ENCODE data around the gene MED14.

The MED14 gene

DNA sequence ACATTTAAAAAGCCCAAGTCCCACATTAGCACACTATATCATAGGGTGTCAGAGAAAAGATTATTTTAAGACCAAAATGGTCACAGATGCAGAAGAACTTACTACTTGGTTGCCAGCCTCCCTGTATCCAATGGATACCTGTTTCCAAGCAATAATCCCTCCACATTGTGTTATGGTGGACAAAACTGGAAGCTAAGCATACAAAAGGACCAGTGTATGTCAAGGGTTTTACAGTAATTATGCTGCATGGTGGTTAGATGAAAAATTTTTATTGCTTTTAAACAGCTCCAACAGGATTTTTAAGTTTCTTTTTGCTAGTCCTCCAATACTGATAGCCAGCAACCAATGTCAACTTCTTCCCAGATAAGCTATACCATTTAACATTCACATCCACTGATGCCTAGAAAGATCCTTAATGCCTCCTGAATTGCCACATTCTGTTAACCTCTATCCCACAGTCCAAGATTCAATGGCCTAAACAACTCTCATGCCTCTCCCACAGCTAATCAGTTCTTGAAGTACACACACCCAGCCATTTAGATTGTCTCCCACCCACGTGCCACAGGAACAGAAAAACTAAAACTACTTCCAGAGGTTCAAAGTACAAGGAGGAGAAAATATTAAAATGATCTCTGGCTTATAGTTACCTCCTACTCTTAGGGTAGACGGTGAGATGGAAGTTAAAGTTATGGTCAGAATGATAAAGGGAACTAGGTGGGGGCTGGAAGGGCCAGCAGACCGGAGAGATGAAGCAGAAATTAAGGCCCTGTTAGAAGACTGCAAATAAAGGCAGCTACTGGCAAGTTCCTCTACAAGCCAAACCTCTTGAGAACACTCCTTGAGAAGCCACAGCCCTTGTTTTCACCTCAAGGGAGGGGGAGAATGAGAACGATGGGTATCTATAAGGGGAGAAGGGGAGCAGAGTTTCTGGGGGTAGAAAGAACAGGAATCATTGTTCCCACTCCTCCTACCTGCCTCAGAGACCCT is 5.5 kb downstream of the MED14 start:
- DNase-seq: no peak

DNA sequence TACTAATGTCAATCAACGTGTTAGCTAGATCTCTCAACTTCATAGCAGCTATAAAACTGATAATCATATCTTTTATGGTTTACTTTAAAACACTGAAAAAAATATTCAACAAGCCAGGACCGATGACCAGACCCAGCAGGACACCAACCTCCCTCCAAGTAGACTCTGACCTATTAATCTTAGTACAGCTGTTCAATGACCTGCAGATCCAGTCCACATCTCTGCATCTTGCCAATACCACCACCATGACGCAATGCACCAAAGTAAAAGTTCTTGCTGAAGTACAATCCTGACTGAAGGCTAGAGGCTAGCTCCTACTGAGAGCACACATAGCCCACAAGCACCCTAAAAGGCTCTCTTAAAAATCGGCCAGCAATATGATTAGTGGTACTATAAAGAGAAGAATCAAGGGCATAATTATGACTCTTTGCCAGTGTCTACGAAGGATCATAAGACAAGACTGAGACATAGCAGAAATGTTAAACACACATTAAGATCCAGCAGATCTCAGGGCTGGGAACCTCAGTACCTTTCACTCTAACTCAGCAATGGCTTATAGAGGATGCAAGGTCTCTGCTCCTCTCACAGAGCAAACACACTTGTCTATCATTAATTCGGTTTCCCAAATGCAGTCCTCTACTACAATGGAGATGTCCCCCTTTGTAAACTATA is 7.6 kb downstream of the MED14 start:
- DNase-seq: no peak

DNA sequence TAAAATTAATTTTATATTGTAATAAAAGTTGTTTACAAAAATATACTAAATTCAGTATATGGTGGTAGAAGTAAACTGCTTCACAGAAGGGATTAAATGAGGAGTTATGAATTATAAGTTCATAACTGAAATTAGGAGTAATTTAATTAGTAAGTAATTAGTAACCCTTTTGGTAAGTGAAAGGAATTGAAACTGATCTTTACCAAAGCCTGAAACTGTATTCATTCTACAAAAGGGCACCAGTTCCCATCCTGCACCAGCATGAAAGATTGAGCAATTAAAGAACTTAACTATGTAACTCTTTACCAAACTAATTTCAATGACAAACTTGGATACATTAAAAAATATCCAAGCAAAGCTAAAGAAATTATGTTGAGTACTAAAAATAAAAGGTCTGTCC is 8.2 kb downstream of the MED14 start:
- DNase-seq: no peak

DNA sequence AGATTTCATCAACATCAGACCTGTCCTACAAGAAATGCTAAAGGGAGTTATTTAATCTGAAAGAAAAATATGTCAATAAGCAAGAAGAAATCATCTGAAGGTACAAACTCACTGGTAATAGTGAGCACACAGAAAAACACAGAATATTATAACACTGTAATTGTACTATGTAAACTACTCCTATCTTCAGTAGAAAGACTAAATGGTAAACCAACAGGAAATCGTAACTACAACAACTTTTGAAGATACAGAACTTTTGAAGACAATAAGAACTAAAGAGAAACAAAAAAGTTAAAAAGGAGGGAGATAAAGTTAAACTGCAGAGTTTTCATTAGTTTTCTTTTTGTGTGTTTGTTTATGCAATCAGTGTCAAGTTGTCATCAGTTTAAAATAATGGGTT is 12.4 kb downstream of the MED14 start:
- no peak for DNase-seq

DNA sequence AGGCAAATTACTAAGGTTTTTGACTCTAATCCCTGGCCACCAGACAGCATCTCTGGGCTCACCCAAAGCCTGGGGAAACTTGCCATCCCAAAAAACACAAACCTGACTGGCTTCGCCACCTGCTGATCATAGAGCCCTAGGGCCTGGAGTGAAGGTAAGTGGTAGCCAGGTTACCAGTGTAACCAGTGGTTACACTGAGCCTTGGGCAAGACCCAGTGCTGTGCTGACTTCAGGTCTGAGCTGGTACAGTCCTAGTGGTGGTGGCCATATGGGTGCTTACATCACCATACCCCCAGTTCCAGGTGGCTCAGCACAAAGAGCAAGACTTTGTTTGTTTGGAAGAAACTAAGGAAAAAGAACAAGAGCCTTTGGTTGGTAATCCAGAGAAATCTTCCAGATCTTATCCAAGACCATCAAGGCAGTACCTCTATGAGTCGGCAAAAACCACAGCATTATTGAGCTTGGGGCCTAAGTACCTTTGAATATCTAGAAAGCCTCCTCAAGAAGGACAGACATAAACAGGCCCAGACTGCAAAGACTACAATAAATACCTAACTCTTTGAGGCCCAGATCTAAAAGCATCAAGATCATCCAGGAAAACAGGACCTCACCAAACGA is 13.7 kb downstream of the MED14 start:
- DNase-seq: no peak

DNA sequence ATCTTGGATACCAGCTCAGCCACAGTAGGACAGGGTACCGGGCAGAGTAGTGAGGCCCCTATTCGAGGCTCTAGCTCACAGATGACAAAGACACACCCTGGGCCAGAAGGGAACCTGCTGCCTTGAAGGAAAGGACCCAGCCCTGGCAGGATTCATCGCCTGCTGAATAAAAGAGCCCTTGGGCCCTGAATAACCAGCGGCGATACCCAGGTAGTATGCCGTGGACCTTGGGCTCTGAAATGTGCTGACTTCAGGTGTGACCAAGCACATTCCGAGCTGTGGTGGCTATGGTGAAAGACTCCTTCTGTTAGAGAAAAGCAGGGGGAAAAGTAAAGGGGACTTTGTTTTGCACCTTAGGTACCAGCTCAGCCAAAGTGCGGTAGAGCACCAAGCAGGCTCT is 14.6 kb downstream of the MED14 start:
- no peak for DNase-seq

DNA sequence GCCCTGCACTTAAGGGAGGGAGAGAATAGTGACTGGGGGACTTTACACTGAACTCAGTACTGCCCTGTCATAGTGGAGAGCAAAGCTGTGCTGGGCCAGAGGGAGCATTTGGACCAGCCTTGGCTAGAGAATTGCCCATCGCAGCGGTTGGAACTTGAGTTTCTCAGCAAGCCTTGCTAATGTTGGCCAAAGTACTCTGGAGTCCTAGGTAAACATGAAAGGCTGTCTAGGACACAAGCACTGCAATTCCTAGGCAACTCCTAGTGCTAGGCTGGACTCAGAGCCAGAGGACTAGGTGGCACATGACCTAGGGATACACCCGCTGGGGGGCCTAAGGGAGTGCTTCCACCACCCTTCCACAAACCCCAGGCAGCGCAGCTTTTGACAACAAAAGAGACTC is 15.0 kb downstream of the MED14 start:
- no peak for DNase-seq

DNA sequence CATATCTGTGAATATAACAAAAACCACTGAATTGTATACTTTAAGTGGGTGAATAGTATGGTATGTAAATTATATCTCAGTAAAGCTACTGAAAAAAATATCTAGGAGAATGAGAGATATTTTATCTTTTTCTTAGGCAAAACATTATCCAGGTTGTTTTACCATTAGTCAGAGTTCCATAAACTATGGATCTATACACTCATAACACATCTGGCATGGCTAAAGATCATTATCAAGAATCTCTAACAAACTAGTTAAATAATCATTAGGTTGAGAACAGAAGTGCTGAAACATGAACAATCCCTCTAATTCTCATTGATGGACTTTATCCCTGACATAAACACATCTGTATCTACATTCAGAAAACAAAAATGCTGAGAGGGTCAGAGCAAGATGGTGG is 15.6 kb downstream of the MED14 start:
- DNase-seq: no peak

DNA sequence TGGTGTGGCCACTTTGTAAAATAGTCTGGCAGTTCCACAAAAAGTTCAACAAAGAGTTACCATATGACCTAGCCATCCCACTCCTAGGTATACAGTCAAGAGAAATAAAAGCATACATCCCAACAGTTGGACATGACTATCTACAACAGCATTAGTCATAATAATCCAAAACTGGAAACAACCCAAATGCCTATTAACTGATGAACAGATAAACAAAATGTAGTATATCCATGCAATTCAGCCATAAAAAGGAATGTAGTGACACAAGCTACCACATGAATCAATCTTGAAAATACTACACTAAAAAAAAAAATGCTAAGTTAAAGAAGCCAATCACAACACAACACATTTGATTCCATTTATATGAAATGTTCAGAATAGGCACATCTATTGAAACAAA is 16.1 kb downstream of the MED14 start:
- no peak for DNase-seq

DNA sequence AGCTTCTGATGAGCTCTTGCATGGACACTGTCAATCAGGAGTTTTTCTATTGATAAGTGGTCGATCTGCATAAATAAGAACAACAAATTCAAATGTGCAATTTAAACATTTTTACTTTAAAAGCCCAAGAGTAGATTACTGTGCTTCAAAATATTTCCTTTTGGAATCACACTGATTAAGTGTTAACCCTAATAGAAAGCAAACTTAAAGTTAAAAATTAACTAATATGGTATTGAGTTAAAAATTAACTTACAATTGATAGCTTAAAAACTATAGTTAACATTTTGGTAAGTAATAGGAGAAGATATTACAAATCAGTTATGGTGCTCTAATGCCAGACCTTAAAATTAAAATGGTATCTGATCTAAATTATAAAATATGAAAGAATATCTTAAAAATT is 25.9 kb downstream of the MED14 start:
- no peak for DNase-seq

DNA sequence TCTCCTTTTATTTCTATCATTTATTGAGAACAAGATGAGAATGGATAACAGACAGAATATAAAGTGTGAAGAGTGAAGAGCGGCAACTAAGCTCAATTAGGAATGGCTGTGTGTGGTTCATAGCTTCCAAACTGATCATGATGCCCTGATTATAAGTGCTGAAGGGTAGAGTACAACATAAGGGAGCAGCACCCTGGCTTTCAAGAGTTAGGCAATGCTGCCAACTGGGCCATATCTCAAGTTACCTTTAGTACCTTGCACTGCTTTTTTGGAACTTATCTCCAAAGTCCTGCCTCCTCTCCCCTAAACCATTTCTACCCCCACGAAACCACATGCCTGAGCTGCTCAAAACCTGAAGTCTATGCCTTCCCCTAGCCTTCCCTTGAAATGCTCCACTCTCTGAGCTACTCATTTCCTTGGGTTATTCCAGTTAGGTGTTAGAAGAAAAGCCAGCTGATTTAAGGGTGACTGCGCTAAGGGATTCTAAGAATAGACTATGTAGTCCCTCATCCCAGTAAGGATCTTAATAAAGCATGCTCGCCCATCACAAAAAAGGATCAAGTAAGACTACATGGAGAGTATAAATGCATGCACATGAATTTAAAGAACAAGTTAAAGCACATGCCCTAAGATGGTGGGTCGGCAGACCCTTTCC is 29.6 kb downstream of the MED14 start:
- DNase-seq: no peak

DNA sequence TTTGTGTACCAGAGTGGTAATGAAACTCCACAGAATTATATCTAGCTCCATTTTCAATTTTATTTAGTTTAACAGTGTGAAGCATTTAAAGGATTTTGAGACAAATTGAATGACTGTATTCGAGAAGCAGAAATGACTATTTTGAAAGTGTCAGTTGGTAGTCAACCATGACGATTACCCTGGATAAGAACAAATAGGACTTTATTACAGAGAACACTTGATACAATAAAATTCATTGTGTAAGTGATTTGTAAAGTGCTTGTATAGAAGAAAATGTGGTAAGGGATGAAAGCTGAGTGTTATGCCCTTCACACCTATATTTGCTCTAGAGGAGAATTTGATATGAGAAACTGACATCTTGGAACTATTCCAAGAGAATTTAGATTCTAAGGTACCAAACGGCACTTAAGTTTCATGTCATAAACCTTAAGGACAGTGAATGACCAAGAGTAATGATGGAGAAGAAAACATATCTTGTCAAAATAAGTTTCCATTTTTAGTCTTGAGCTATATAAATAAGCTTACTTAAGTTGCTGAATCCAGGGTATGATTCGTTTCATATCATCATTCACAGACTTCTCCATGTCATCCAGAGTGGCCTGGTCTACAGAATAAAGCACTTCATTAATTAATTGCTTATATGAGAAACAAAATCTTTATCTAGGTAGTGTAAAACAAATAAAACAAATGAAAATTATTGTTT is 34.6 kb downstream of the MED14 start:
- no peak for DNase-seq

DNA sequence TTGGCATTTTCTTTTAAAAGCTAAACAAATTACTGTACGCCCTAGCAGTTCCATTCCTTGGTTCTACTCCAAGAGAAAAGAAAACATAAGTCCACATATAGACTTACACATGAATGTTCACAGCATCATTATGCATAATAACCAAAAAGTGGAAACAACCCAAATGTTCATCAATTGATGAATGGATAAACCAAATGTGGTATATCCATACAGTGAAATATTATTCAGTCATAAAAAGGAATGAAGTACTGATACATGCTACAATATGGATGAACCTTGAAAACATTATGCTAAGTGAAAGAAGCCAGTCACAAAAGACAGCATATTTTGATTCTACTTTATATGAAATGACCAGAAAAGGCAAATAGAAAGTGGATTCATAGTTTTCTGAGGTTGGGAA is 36.5 kb downstream of the MED14 start:
- DNase-seq: no peak

DNA sequence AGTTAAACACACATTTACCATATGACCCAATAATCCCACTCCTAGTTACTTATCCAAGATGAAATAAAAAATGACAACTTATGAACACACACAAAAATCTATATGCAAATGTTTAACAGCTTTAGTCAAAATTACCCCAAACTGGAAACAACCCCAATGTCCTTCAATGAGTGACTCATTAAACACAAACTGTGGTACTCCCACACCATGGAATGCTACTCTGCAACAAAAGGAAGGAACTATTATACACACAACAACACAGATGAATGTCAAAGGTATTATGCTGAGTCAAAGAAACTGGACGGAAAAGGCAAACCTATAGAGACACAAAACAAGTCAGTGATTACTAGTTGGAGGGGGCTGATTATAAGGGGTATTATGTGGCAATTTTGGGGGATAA is 40.5 kb downstream of the MED14 start:
- DNase-seq: no peak

DNA sequence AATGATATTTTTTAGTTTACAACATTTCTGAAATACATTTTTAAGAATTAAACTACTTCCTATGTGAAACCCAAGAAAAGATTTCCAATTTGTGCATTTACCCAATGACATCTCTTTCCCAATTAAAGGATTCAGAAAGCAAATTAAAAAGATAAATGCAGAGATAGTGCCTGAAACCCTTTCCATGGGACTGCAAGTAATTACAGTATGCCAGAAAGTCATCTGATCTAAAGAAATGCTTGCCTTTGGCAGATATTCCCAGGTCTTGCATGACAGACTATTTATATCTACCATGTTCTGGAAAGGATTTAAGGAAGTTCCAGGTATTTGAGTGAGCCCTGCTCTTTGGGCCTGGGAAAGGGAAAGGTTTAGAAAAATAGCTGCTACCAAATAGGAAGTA is 46.4 kb downstream of the MED14 start:
- no peak for DNase-seq

DNA sequence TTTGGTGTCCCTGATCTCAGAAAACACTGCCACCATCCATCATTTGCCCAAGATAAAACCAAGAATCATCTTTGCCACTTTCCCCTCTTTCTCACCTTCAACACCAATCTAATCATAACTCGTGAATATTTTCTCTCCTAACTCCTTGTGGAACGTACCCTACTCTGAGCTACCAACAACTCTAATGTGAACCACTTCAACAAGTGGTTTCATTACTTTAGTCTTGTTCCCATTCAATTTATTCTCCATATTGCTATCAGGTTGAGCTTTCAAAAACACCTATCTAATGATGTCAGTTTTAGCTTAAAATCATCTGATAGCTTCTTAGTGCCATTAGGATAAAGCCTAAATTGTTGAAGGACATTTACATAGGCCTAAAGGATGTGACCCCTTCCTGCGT is 48.2 kb downstream of the MED14 start:
- DNase-seq: no peak

DNA sequence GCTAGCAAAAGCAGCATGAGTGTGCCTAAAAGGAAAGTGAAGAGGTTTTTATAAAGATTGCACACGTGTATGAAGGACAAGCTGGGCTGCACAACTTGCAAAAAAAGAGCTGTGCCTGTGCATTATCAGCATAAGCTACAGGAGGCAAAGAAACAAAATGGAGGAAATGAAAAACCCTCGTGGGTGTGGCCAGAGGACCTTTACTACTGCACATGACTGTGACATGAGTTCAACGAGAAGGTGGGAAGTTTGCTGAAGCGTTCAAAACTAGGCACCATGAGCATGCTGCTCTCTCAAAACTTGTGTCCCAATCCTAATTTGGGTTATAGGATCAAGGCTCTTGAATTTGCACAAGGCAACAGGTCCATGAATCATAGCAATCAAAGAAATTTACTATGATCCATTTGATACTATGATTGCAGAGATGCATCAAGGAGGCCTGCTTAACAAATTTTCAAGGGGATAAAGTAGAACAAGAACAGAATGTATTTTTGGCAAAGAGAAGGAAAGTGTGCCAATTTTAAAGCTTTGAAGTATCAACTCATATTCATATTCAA is 49.9 kb downstream of the MED14 start:
- no peak for DNase-seq

DNA sequence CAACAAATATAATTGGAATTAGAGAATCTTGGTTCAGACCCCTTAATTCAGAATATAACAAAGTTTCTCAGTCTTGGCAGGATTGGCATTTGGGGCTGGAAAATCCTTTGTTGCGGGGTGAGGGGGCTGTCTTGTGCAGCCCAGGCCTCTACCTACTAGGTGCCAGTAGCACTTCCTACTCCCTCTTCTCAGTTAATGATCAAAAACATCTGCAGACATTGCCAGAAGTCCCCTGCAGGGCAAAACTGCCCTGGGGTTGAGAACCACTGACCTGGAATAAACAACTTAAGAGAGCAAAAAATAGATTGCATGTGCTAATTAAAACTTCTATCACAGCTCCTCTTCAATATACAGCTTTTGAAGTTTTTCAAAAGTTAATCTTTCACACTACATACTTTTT is 51.2 kb downstream of the MED14 start:
- DNase-seq: no peak

DNA sequence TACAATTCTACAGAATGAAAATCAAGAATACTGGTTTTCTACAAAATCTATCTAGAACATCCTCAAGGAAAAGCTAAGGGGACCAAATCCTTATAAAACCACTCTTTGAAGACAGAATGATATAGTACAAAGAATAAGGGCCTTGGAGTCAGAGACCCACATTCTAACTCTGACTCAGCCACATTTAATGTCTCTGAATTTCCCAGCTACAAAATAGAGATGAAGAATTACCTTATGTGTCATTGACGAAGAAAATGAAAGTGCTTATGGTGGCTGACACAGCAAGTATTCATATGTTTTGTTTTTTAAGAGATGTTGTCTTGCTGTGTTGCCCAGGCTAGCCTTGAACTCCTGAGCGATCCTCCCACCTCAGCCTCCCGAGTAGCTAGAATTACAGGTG is 52.1 kb downstream of the MED14 start:
- DNase-seq: no peak

DNA sequence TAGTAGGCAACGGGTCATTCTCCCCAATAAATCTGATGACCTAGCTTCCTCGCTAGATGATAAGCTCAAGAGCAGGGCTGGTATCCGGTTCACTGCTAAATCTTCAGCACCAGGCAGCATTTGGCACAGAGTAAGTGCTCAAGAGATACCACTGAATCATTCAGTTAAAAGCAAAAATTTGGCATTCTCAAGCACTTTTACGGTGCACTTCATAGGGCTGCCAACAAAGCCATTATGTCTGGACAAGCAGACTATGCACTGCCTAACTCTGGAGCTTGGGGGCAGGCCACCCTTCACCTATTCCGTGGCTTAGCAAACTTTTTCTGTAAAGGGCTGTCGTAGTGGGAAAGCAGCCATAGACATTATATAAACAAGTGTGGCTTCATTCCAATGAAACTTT is 64.2 kb downstream of the MED14 start:
- no peak for DNase-seq

DNA sequence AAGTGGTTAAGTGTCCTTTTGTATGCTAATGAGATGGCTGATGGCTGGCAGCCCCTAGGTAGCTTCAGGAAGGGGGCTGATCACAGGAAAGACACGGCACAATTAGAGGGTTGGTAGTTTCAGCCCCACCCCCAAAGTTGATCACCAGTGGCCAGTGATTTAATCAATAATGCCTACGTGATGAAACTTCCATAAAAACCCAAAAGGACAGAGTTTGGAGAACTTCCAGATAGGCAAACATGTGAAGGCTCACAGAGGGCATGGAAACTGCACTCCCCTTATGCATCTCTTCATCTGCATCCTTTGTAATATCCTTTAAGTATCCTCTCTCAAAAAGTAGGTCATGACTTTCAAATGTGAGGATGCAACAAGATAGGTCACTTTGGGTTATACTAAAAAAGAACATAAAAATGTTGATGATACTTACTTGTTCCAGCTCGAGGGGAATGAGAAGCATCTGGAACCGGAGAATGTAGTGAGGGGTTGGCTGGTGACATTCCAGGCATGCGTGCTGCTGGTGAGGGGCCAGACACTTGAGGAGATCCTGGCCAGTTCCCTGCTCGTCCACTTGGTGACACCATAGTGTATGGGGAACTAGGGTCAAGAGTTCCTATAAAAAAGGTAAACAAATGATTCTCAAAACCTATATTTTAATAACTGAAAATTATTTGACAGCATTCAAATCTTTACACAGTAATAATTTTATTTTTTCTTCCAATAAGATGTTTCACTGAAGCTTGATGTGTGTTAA is 71.3 kb downstream of the MED14 start:
- no peak for DNase-seq

Data from effector CD4-positive, alpha-beta T cell (primary cell).